HG02852 (cell line): ENCODE measurements around the gene CEMIP.

Experiments used
- ATAC-seq: cut with Tn5 transposase; IDR thresholded peaks from one replicate; pipeline ENCODE4 v1.9.1; 2021; ENCODE audit warnings: mild to moderate bottlenecking, moderate library complexity; ENCODE audit not compliant: unreplicated experiment

Gene CEMIP, protein sequence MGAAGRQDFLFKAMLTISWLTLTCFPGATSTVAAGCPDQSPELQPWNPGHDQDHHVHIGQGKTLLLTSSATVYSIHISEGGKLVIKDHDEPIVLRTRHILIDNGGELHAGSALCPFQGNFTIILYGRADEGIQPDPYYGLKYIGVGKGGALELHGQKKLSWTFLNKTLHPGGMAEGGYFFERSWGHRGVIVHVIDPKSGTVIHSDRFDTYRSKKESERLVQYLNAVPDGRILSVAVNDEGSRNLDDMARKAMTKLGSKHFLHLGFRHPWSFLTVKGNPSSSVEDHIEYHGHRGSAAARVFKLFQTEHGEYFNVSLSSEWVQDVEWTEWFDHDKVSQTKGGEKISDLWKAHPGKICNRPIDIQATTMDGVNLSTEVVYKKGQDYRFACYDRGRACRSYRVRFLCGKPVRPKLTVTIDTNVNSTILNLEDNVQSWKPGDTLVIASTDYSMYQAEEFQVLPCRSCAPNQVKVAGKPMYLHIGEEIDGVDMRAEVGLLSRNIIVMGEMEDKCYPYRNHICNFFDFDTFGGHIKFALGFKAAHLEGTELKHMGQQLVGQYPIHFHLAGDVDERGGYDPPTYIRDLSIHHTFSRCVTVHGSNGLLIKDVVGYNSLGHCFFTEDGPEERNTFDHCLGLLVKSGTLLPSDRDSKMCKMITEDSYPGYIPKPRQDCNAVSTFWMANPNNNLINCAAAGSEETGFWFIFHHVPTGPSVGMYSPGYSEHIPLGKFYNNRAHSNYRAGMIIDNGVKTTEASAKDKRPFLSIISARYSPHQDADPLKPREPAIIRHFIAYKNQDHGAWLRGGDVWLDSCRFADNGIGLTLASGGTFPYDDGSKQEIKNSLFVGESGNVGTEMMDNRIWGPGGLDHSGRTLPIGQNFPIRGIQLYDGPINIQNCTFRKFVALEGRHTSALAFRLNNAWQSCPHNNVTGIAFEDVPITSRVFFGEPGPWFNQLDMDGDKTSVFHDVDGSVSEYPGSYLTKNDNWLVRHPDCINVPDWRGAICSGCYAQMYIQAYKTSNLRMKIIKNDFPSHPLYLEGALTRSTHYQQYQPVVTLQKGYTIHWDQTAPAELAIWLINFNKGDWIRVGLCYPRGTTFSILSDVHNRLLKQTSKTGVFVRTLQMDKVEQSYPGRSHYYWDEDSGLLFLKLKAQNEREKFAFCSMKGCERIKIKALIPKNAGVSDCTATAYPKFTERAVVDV (N-terminal part only)

DNA sequence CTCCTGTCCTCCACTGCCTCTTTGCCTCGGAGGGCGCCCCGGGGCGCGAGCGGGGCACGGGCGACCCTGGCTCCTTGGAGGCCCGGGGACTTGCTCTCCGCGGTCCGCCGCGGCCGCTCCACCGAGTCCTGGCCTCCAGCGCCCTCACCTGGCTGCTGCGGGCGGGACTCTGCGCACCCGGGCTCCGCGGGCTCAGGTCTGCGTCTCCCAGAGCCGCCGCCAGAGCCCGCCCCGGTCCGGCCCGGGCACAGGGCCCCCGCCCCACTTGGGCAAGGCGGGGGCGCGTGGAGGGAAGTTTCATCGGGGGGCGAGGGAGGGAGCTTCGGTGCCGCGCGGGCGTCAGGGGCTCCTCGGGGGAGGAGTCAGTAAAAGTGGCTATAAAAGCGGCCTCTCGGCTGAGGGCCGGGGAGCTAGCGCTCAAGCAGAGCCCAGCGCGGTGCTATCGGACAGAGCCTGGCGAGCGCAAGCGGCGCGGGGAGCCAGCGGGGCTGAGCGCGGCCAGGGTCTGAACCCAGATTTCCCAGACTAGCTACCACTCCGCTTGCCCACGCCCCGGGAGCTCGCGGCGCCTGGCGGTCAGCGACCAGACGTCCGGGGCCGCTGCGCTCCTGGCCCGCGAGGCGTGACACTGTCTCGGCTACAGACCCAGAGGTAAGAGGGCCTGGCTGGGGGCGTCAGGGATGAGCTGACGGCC is at the start of gene CEMIP:
TSS of gene CEMIP (plus strand) at position 407 of the 694 bp plus-strand sequence. CDS start 94,510 bp downstream, outside the sequence.
- ATAC-seq = no peak

DNA sequence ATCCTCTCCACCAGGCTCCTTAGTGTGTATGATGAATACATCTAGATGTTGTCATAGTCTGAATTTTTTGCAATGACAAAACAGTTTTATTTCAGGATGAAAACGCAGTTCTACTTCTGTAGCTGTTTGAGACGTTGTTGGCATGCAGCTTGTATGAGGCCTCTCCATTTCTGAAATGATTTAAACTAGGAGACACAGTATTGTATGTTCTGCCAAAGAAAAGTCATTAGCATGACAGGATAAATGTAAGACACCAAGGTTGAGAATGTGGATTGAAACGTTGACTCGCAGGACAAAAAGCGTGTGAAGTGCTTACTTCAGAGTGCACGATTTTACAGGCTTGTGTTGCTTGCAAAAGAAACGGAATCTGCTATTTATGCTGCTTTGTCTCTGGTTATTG is 48.8 kb upstream of the CEMIP start:
- no peak for ATAC-seq

GRCh38 chr15:80730926-80731325 is 48.2 kb upstream of the CEMIP start:
- ATAC-seq = no peak

- no peak for ATAC-seq
These were observed 47.0 kb upstream of the CEMIP start for GRCh38 chr15:80732167-80732566.

- no peak for ATAC-seq
These were observed 46.4 kb upstream of the CEMIP start for GRCh38 chr15:80732818-80733217.

DNA sequence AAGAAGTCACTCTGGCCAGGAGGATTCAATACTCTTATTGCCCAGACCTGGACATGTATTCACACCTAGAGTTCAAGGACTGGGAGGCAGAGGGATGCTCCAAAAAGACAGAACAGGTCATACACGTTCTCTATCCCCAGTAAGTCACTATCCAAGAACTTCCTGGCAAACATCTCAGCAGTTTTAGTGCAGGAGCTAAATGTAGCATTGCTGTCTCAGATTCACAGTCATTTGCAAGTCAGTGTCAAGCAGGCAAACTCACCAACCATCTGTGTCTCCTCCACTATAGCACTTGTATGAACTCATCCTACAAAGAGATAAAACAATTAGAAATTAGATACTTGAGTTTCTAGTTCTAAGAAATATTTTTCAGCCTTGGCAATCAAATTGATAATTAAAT is 45.7 kb upstream of the CEMIP start:
- no peak for ATAC-seq

DNA sequence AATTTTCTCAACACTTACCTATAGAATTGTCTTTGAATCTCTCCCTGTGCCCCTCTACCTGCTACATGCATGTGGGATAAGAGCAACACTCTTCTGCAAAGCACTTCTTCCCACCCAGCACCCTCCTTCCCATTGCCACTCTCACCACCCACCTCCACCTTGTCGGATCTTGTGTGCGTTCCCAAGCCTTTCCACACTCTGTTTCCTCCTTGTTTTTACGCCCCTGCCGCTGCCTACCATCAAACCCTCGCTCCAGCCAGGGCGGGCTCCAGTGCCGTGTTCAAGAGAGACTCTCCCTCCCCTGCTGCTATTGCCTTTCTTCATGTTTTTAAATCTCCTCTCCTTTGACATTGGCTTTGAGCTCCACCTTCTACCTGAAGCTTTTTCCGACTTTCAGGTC is 43.8 kb upstream of the CEMIP start:
- ATAC-seq = no peak

DNA sequence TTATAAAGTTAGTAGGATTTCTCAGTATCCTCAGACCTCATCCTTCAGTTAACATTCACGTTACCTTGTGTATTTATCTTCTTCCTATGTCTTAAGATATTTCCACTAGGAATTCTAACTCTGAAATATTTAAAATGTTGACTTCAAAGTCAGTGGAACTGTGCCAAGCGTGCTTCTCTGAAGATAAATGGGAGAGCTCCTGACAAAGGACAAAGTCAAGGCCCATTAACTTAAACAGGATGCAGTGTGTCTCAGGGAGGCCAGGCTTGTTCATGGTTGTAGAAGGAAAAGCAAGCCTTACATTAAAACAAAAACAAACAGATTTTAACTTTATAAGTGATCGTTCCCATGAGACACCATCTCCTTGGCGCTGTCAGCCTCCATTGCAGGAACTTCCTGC is 42.6 kb upstream of the CEMIP start:
- no peak for ATAC-seq

DNA sequence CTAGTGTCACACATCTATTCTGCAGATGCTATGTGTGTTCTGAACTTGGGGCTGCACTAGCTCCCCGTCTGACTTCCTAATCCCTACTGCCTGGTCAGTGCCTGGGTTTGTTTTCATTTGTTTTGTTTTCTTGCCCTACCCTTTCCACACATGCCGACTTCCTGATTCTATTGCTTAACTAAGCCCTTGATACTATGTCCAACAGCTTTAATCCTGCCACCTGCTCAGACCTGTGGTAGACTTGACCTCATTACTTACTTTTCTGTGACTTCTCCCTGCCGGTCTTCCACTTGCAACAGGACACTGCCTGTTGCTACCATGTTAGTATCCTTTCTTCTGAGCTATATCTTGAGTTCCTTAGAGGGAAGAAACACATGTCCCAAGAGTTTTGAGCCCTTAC is 39.3 kb upstream of the CEMIP start:
- no peak for ATAC-seq

- no peak for ATAC-seq
These were observed 37.1 kb upstream of the CEMIP start for GRCh38 chr15:80742081-80742480.

DNA sequence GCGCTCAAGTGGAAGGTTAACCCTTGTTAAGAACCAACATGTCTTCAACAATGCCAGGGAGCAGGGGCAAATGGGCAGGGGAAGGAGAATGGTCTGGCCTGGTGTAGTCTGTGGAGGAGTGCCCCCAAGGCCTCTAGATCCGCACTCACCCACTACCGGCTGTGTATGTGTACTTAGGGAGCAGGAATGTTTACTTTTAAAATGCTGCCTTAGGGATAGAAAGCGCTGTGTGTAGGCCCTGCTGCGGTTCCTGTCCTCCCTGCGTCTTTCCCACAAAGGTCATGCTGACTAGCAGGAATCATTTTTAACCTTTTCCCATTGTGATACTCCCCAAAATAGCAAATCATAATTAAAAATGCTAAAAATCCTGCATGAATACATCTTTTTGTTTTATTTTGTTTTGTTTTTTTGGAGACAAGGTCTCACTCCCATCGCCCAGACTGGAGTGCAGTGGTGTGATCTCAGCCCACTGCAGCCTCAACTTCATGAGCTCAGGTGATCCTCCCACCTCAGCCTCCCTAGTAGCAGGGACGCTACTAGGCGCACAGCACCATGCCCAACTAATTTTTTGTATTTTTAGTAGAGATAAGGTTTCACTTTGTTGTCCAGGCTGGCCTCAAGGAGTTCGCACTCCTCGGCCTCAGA is 35.9 kb upstream of the CEMIP start:
- ATAC-seq = no peak

DNA sequence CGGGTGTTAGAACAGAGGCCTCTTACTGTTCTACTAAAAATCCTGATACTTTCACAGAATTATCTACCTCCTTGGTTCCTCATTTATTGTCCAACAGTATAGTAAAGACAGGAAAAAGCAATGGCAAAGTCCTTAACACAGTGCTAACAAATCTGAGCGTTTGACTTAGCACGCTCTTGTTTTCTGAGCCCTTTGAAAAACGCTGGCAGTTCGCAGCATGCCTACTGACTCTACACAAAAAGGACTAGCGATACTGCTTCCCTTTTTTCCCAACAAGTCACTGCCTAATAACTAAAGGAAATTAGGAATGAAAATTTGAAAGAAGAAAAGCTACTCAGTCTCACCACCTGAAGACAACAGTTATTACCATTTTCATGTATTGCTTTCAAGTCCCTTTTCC is 34.8 kb upstream of the CEMIP start:
- ATAC-seq = no peak

DNA sequence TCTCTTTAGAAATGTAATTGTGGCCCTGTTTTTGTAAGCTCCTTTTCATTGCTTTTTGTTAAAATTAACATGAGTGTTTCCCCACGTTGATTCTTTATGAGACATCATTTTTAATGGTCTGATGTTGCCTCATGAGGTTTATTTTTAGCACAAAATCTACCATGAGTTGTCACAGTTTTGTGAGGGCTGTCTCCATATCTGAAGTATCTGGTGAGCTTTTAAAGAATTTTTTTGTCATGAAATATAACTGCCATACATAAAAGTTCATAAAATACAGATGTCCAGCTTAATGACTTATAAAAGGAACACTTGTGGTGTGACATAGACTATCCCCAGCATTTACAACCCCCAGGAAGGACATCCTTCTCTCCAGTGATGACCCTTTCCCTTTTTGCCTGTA is 34.3 kb upstream of the CEMIP start:
- no peak for ATAC-seq

DNA sequence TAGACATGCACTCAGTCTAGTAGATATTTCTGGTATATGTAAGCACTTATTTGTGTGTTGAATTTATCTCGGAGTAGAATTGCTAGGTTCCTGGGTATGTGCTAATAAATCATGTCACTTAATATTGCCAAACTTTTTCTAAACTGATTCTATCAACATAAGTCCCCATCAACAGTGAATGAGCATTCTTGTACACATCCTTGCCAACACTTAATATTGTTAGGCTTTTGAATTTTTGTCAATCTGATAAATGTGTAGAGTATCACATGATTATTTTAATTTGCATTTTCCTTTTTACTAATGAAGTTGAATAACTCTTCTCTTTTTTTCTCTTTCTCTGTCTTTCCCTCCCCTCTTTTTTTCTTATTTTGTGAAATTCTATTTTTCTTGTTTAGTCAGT is 33.3 kb upstream of the CEMIP start:
- no peak for ATAC-seq

- ATAC-seq = no peak
These were observed 31.7 kb upstream of the CEMIP start for GRCh38 chr15:80747317-80748053.

DNA sequence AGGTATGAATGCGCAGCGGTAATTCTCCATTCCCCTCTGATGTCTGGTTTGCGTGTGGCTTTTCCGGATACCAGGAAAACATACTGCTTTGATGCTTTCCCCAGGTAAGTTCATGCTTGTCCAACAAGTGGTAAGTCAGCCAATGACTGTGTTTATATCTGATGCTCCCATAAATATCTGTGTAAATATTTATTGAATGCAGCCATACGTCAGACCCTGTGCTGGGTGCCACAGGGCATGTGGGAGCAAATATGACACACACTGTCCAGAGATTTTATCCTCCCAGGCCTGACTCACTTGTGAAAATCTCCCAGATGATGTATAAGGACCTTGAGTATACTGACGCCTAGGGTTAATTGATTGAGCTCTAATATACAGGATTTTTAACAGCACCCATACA is 29.6 kb upstream of the CEMIP start:
- no peak for ATAC-seq

GRCh38 chr15:80750575-80750974 is 28.6 kb upstream of the CEMIP start:
- no peak for ATAC-seq

GRCh38 chr15:80752204-80752603 is 27.0 kb upstream of the CEMIP start:
- ATAC-seq = no peak

DNA sequence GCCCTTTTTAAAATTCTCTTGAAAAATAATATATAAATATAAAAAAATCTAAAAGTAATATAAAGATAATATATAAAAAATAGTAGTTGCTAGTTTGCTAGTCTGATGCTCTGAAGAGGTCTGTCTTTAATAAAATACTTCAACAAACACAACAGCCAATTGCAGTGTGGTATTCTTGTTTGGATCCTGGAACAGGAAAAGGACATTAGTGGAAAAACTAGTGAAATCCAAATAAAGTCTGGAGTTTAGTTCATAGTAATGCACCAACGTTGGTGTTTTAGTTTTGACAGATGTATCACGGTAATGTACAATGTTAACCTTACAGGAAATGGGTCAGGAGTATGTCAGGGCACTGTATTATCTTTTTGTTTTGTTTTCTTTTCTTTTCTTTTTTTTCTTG is 26.0 kb upstream of the CEMIP start:
- no peak for ATAC-seq

GRCh38 chr15:80754014-80754413 is 25.2 kb upstream of the CEMIP start:
- ATAC-seq = no peak
